HTR-8/SVneo (cell line): ENCODE data around the gene REV1.

ENCODE experiments used
- DNase-seq: peaks from one replicate; pipeline ENCODE4 v3.0.0; 2011; ENCODE audit warnings: low spot score, mixed read lengths; ENCODE audit not compliant: insufficient read length
- FAIRE-seq: peaks from 2 replicates; lab custom pipeline; 2011; peaks lifted over from hg19 to GRCh38; lab: Jason Lieb, UNC

REV1 gene

GRCh38 chr2:99458529-99458928, 31.3 kb downstream of the REV1 start:
- no peak for FAIRE-seq

GRCh38 chr2:99451686-99452085, 38.1 kb downstream of the REV1 start:
- FAIRE-seq (no peak), DNase-seq (no peak)

More at GRCh38 chr2:99458529-99458928, 31.3 kb downstream of the REV1 start:
- no peak for DNase-seq

DNA sequence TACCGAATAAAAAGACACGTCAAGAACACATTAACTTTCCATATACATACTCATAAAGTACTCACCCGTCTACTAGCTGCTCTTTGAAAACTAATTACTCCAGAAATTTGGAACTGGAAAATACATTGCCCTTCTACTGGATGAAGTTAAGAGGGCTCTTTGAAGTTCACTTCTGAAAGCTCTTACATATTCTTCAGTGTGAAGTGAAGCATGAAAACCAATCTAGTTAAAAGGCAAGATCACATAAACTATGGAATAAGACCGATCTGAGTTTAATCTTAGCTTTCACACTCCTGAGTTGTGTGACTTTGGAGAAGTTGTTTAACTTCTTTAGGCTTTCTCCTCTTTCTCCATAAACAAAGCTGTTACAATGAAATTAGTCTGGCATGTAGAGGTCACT, 38.5 kb downstream of the REV1 start:
- DNase-seq: no peak
- FAIRE-seq: no peak

DNA sequence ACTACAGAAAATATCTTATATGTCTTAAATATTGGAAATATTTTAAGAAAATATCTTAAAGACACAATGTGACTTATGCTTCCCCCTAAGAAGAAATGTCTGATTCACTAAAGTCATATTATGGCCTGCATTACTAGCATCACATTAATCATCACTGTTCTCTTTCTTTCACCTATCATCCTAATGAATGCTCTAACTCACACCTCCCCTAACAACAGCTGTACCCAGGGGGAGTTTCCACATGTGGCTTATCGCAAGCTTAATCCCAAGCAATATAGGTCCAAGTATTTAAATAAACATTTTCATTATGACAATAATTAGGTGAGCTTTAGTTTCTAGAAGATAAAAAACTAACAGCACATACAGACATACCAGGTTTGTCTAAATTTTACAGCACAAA, 39.6 kb downstream of the REV1 start:
- DNase-seq: no peak
- FAIRE-seq: no peak

DNA sequence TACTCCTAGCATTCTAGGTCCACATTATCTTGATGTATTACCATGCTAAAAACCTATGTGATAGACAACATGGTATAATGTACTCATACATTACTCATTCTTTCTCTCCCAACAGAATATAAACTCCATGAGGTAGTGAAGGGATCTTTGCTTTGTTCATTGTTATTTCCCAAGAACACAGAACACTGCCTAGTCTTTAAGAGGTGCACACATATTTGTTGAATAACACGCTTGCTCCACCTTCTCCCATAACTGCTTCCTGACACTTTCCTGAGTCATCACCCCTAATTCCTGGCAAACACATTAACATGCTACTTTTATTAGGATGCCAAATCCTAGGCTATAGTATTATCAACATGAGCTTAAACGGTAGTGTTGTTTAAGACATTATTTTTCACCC, 41.3 kb downstream of the REV1 start:
- FAIRE-seq: no peak
- no peak for DNase-seq

DNA sequence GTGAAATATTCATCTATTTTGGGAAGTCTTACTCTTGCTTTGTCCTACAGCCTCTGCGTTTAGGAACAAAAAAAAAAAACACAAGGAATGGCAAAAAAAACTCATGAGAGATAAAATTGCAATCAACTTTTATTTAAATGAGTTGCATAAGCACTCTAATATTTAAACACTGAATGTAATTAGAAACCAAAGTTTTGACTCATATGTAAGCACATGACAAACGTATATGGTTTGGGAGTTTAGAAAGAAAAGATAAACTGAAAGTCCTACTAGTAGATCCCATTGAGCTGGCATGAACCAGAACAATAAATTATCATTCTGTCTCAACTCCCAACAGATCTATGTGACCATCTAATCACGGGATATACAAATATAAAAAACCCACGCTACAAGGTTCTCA, 44.8 kb downstream of the REV1 start:
- no peak for FAIRE-seq
- DNase-seq: no peak

- no peak for FAIRE-seq
- no peak for DNase-seq
Measured at GRCh38 chr2:99444222-99444621, 45.6 kb downstream of the REV1 start.

DNA sequence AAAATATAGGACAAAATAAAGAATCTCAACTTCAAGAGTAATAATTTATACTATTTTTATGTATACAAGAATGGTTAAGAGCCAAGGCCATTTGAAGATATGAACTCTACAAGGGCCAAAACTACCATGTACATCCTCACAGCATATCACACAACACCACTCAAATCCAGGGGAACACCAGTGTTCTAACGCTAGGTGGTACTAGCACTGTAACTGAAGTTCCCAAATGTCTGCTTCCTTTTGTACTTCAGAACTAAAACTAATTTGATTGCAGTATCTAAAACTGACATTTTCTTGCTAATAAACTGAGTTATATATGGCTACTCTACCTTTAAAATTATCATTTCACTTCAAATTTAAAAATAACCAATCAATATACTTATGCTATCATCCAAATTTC, 47.0 kb downstream of the REV1 start:
- DNase-seq (no peak), FAIRE-seq (no peak)

- FAIRE-seq: no peak
- DNase-seq: no peak
Measured at GRCh38 chr2:99439971-99440505, 49.8 kb downstream of the REV1 start.

DNA sequence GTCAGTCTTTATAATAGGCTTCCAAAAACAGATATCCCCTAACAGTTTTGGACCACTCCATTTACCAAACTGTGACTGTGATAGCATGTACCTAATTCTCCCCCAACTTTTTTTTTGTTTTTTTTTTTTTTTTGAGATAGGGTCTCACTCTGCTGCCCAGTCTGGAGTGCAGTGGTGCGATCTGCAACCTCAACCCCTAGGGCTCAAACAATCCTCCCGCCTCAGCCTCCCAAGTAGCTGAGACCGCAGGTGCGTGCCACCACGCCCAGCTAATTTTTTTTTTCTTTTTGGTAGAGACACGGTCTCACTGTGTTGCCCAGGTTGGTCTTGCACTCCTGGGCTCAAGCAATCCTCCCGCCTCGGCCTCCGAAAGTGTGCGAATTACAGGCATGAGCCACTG, 52.9 kb downstream of the REV1 start:
- FAIRE-seq: no peak

GRCh38 chr2:99433340-99433739, 56.5 kb downstream of the REV1 start:
- DNase-seq (no peak), FAIRE-seq (no peak)

More for the DNA sequence above, 52.9 kb downstream of the REV1 start:
- no peak for DNase-seq

GRCh38 chr2:99431587-99432275, 58.1 kb downstream of the REV1 start:
- FAIRE-seq (no peak), DNase-seq (no peak)

DNA sequence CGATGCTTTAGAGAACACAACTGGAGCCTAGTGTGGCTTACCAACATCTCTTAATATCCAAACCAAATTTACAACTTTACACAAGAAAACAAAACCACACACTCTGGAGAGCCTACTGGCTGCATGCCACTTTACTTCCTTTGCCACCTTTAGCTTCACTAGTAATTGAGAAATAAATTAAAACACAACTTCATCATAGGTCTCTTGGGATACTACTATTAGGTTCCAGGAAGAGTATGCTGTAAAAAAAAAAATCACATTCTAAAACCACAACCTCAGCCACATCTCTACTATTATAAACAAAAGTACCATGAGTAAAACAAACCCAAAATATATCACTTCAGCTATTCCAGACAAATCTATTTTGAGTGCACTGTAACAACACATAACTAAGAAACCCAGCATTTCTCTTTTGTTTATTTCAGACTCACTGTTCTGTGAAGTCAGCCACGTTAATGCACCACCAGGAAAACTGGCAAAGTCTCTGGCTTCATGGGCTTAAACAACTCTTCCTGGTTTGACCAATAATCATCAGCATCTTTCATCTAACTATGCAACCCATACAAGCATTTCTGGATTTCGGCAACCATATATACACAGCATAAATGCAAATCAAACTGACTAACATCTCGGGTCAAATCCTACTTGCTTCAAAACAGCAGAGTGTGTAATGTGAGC, 59.1 kb downstream of the REV1 start:
- no peak for FAIRE-seq
- DNase-seq: no peak

- FAIRE-seq (no peak), DNase-seq (no peak)
Measured at GRCh38 chr2:99425022-99425421, 64.8 kb downstream of the REV1 start.

DNA sequence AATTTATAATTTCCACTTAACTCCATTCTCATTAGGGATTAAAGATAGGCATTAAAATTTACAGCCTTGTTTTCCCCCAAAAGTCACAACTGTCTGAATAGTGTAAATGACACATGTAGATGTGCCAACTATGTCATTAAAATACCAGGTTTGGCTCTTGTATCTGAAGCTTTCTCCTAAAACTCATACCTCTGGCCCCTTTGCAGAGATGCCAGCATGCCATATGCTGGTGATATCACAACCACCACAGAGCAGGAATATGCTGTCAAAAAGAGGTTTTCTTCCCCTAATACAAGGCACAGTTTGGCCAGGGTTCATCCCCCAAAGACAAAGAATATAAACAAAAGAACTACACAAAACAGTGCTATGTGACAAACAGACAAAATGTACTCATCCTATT, 65.4 kb downstream of the REV1 start:
- no peak for DNase-seq
- no peak for FAIRE-seq

DNA sequence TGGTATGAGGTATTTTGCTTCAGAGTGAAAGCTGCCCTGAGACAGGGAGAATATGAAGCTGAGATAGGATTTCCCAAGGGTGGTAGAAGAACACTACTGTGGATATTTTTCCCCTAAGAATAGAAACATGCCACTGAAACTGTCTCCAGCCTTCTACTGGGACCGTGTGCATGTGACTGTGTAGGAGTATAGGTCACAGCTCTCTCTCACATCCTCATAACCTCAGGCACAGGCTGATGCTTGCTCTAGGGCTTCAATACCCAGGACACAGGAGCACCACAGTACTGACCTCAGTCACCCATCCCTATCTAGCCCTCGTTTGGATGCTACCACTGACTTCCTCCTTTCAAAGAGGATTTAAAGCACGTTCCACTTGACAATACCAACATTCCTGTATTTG, 67.2 kb downstream of the REV1 start:
- no peak for DNase-seq
- FAIRE-seq: no peak

- FAIRE-seq: no peak
- DNase-seq: no peak
Measured at GRCh38 chr2:99421469-99421868, 68.3 kb downstream of the REV1 start.

GRCh38 chr2:99420751-99421299, 69.0 kb downstream of the REV1 start:
- DNase-seq: no peak
- peak; percentile 69 for FAIRE-seq

DNA sequence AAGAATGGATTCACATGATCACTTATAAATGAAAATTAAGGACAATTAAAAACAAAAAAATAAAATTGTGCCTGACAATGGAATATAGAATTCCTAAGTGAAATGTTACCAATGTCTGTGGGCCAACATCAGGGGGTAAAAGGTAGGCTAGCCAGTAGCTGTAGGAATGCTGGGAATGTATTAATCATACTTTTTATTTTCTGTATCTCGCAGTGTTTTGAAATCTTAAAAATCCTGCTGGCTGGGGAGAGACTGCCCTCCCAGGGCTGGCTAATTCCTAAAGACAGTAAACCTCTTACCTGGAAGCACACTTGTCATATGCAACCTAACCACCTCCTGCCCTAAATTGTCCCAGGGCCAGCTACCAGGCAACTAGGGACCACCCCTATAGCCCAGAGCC, 69.8 kb downstream of the REV1 start:
- DNase-seq (peak; percentile 25), FAIRE-seq (no peak)

GRCh38 chr2:99417396-99417795, 72.4 kb downstream of the REV1 start:
- FAIRE-seq (no peak), DNase-seq (no peak)

DNA sequence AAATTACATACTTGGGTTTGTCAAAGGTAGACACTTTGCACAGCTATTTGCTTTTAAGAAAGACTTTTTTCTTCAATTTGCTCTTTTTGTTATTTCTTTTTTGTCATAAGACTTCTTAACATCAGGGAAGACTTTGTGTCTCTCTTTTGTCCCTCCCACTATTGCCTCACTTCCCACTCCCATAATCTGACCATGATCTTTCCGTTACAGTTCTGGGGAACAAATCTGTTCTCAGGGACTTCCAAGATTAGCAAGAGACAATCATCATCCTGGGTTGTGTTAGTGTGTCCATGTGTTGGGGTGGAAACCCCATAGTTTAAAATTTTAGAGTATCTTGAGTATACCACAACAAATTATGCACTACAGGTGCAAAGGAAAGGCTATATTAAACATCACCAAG, 75.3 kb downstream of the REV1 start:
- FAIRE-seq (no peak), DNase-seq (no peak)
